Measurements from ENCODE around the gene ACAP1.

Gene ACAP1

DNA sequence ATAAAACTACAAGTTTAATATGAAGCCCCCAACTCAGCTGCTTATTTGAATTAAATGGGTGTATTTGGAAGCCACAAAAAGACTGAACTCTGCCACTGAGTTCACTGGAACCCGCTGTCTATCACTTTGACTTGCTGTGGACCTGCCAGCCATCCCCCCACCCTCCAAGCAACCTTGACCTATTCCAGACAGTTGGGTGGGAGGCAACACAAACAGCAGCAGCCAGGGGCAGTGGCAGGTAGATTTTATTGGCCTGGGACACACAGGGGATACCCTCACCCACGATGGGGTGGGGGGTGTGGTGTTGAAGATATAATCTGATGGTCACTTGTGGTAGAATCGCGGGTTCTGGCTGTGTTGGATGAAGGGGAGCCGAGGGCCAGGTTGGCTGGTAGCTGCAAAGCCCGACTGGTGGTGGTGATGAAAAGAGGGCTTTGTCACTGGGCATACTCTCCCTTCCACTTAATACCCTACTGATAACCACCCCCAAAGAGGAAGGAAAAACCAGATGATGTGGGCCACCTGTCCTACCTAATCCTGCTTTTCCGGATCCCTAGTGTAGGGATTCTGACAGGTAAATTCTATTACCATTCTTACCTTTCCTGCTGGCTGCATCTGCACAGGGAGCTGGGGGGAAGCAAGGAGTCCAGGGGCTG, 23.8 kb upstream of the ACAP1 start:
- DNase-seq = no peak

GRCh38 chr17:7313088-7313889, 23.0 kb upstream of the ACAP1 start:
- no peak for DNase-seq

- no peak for DNase-seq
These were observed 22.2 kb upstream of the ACAP1 start for GRCh38 chr17:7313890-7314718.

DNA sequence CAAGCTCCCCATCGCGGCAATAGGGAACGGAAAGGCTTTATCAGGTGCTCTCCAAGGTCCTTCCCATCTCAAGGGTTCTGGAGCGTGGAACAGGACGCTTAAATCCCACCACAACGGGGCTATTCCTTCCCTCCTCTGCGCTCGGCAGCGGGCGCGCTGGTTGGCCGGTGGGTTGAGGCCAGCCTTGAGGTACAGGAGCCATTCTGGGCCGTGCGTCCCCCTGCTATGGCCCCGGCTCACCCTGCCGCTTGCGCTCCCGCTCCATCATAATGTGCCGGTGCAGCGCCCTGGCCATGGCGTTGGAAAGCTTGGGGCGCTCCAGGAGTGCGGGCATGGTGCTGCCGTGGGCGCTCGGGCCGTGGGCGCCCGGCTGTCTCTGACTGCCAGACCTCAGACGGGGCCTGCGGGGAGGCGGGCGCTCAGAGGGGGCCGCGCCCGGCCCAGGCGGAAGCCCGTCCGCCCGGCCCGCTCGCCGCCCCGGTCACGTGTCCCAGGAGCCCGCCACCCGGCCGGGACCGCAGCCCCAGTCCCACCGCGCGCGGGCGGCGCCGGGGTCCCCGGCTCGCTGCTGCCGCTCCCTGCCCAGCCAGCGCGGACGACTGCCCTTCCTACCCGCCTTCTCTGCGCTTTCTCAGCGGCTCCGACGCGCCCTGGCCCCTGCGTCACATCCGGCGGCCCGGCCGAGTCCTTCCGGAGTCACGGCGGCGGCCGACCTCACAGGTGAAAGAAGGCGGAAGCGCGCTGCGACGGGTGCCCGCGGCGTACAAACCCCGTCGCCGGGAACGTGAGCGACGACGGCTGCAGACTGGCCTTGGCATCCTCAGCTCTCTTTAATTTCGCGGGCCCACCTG, 21.4 kb upstream of the ACAP1 start, which contains the start of gene GPS2:
Gene GPS2, minus strand, starts transcription at position 642 of the 851 bp plus-strand sequence. Its CDS starts 308 bp downstream, at position 334.
- peak; percentile 45 for DNase-seq

DNA sequence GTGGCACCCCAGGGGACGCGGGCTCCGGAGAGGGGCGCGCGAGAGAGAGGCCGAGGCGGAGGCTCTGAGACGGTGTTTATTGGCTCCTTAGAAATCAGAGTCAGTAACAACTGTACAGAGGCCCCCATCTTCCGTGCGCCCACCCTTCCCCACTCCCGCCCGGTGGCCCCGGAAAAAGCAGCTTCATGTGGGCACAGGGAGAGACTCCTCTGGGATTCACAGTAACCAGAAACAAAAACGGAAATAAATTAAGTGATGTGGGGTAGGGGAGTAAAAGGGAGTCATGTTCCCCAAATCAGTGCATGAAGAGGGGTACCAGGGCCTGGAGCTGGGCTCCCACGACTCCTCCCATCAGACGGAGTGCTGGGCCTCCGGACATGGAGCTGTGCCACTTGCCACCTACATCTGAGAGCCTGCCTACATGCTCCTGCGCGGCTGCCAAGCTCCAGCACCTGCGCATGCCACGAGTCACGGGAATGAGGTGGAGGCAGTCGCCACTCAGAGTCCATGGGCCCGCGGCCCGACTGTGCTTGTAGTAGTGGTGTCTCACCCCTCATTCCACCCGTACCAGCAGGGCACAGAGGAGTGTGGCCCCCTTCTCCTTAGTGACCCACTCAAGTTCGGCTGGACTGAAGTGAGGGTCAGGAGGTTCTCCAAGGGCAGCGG, 20.6 kb upstream of the ACAP1 start:
- DNase-seq = no peak

- DNase-seq = no peak
These were observed 19.0 kb upstream of the ACAP1 start for GRCh38 chr17:7317161-7317803.

- DNase-seq = no peak
These were observed 18.0 kb upstream of the ACAP1 start for GRCh38 chr17:7318121-7318860.

GRCh38 chr17:7321466-7321865, 14.9 kb upstream of the ACAP1 start:
- DNase-seq = no peak

GRCh38 chr17:7322520-7323194, 13.7 kb upstream of the ACAP1 start:
- DNase-seq = no peak

DNA sequence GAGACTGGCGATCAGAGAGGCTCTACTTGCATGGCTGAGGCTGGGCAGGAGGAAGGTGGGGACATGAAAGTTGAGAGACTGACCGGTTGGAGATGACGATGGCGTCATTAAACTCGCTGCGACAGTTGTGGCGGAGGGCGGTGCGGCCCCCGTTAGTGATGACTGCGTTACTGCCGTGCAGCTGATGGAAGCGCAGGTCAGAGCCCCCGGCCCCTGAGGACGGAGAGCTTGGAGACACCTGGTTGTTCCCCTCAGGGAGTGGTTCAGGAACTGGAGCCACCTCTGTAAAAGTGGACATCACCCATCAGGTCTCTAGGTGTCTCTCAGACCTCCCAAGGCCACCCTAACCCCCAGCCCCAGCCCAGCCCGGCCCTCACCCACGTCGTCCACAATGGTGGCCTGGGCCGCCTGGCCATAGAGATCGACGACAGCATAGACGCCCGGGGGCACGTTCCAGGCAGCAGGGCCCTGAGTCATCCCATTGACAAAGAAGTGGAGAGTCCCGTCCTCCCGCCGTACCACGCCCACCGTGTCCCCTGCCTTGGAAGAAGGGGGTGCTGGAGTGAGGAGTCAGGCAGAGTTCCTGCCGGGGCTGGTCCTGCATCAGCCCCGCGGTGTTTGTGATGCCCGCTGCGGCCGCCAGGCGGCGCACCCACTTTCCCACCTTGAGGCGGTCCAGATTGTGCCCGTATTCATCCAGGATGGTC, 12.4 kb upstream of the ACAP1 start:
- no peak for DNase-seq

DNA sequence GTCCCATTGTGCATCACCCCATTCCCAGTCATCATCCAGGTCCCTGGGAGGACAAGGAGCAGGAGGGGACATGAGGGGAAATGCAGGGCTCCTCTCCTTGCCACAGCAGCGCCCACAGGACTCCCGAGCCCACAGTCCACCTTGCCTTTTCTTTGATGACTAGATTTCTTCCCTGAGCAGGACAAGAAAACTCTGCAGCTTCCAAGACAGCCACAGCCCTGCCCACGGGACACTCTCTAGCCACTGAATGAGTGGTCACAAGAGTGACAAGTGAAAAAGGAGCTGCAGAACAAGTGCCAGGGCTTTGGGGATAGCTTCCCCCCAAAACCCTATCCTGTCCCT, 11.9 kb upstream of the ACAP1 start:
- DNase-seq = no peak

GRCh38 chr17:7325031-7325528, 11.2 kb upstream of the ACAP1 start:
- no peak for DNase-seq

- DNase-seq = no peak
These were observed 10.1 kb upstream of the ACAP1 start for GRCh38 chr17:7326186-7326585.

- no peak for DNase-seq
These were observed 9.3 kb upstream of the ACAP1 start for GRCh38 chr17:7327056-7327455.

DNA sequence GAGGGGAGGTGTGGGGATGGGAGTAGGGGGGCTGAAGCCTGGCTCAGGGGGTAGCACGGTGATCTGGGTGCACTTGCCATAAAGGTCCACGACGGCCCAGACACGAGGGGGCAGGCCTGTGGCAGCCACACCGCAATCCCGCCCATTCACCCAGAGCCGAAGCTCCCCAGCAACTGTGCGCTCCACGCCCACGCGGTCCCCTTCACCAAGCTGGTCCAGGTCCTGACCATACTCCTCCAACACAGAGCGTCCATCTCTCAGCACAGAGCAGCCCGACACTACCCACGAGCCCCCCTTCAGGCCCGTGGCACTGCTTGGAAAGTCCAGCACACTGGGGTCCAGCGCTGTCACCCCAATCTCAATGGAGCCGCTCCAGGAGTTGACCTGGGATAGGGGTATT, 8.8 kb upstream of the ACAP1 start:
- no peak for DNase-seq

DNA sequence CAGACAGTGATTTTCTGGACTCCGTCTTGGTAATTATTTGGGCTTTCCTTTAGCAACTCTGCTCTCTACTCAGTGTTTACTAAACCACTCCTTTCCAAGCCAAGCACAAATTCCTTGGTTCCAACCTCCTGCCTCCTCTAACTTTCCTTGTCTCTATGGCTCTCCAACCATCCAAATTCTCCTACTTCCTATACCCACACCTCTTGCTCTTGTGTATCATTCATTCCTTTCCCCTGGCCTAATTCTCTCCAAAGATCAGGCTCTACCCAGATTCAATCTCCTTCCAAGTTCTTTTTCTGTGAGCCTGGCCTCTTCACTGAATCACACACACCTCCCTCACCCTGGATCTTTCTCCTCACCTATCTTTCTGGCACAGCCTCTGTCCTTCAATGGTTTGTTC, 8.3 kb upstream of the ACAP1 start:
- no peak for DNase-seq

GRCh38 chr17:7328840-7329373, 7.4 kb upstream of the ACAP1 start, which contains the start of gene NEURL4:
Gene NEURL4 (minus strand): TSS chr17:7329335. CDS start chr17:7329312, 23 bp downstream.
- DNase-seq = no peak

DNA sequence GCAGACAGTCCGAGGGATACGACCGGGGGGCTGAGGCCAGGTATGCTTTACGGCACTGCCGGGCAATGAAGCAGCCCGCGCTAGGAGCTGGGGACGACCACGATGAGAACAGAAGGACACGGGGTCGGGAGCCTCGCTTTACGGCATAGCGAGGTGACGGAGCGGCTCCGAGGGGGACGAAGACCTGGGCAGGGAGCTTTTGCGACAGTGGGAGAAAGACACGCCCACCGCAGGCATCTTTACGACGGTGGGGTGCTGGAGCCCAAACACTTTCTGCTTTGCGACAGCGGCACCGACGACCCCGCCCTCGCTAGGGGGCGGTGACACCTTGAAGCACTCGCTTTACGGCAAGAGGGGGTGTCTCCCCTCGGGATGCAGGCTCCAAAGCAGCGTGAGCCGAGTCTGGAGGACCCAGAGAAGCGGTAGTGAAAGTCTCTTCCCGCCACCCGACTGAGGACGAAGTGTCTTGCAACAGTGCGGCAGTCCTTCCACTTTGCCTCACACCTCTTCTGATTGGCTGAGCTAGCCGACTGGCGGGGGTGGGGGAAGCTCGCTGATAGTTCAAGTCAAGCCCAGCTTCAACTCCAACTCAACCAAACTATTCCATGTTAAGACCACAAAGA, 6.8 kb upstream of the ACAP1 start:
- peak; percentile 90 for DNase-seq
